H9 (cell line): Measurements from ENCODE around the gene CYBB. TPM values are rescaled to one million over a fixed set of nuclear protein-coding genes. Genes with fewer than 3 reads are reported as not detected.

Source experiments
- DNase-seq: peaks from one replicate; pipeline ENCODE4 v3.0.0-alpha.2; 2017
- H2AFZ ChIP-seq: one replicate; pipeline ENCODE4 v1.6.1; 2013; ENCODE audit warnings: mild to moderate bottlenecking, low read length, control low read depth, moderate library complexity
- H2AK5ac ChIP-seq: 2 replicates; pipeline ENCODE4 v1.6.1; 2013; ENCODE audit warnings: low read length, control low read depth, mixed read lengths; ENCODE audit not compliant: insufficient read length
- H2BK120ac ChIP-seq: one replicate; pipeline ENCODE4 v1.6.1; 2013; ENCODE audit warnings: low read depth, mild to moderate bottlenecking, low read length, control low read depth, inconsistent platforms; ENCODE audit not compliant: poor library complexity, severe bottlenecking
- H2BK12ac ChIP-seq: 2 replicates; pipeline ENCODE4 v1.6.1; 2013; ENCODE audit warnings: low read length, control low read depth, mixed read lengths, low read depth; ENCODE audit not compliant: insufficient read length
- H2BK15ac ChIP-seq: 2 replicates; pipeline ENCODE4 v1.6.1; 2013; ENCODE audit warnings: low read depth, low read length, control low read depth
- H2BK20ac ChIP-seq: one replicate; pipeline ENCODE4 v1.6.1; 2013; ENCODE audit warnings: low read depth, mild to moderate bottlenecking, low read length, control low read depth, inconsistent platforms; ENCODE audit not compliant: poor library complexity, severe bottlenecking
- H2BK5ac ChIP-seq: 2 replicates; pipeline ENCODE4 v1.6.1; 2013; ENCODE audit warnings: low read length, control low read depth, mixed read lengths; ENCODE audit not compliant: insufficient read length
- H3K14ac ChIP-seq: 2 replicates; pipeline ENCODE4 v1.6.1; 2013; ENCODE audit warnings: low read length, control low read depth; ENCODE audit not compliant: insufficient read depth
- H3K18ac ChIP-seq: 2 replicates; pipeline ENCODE4 v1.6.1; 2013; ENCODE audit warnings: low read depth, mild to moderate bottlenecking, mixed read lengths, low read length, control low read depth; ENCODE audit not compliant: insufficient read length
- H3K23ac ChIP-seq: 2 replicates; pipeline ENCODE4 v1.6.1; 2013; ENCODE audit warnings: low read length, control low read depth, mixed read lengths, low read depth; ENCODE audit not compliant: insufficient read length
- H3K23me2 ChIP-seq: 2 replicates; pipeline ENCODE4 v1.6.1; 2013; ENCODE audit warnings: low read depth, mild to moderate bottlenecking, mixed read lengths, low read length, control low read depth; ENCODE audit not compliant: insufficient read length, poor library complexity, severe bottlenecking
- H3K27ac ChIP-seq: 2 replicates; pipeline ENCODE4 v1.5.1; 2013; ENCODE audit warnings: low read length, control low read depth, mixed read lengths, low read depth; ENCODE audit not compliant: insufficient read length
- H3K27me3 ChIP-seq: 2 replicates; pipeline ENCODE4 v1.6.1; 2013; ENCODE audit warnings: low read length, control low read depth, inconsistent platforms; ENCODE audit not compliant: insufficient read depth
- H3K4ac ChIP-seq: 2 replicates; pipeline ENCODE4 v1.6.1; 2013; ENCODE audit warnings: low read depth, mild to moderate bottlenecking, control low read depth, inconsistent platforms, low read length, moderate library complexity
- H3K4me1 ChIP-seq: 2 replicates; pipeline ENCODE4 v1.6.1; 2013; ENCODE audit warnings: low read length, control low read depth, inconsistent platforms; ENCODE audit not compliant: insufficient read depth
- H3K4me2 ChIP-seq: 2 replicates; pipeline ENCODE4 v1.6.1; 2013; ENCODE audit warnings: low read length, control low read depth, mixed read lengths; ENCODE audit not compliant: insufficient read length, insufficient read depth
- H3K56ac ChIP-seq: 2 replicates; pipeline ENCODE4 v1.6.1; 2013; ENCODE audit warnings: low read depth, mild to moderate bottlenecking, mixed read lengths, low read length, control low read depth; ENCODE audit not compliant: insufficient read length
- H3K79me1 ChIP-seq: 2 replicates; pipeline ENCODE4 v1.6.1; 2013; ENCODE audit warnings: low read depth, mild to moderate bottlenecking, moderate library complexity, low read length, control low read depth, inconsistent platforms; ENCODE audit not compliant: insufficient read depth, poor library complexity, severe bottlenecking
- H3K79me2 ChIP-seq: 2 replicates; pipeline ENCODE4 v1.6.1; 2013; ENCODE audit warnings: low read length, control low read depth, inconsistent platforms; ENCODE audit not compliant: insufficient read depth
- H3K9ac ChIP-seq: 2 replicates; pipeline ENCODE4 v1.6.1; 2013; ENCODE audit warnings: low read length, control low read depth, mixed read lengths; ENCODE audit not compliant: insufficient read length; ENCODE audit errors: extremely low read depth
- H3K9me3 ChIP-seq: one replicate; pipeline ENCODE4 v1.6.1; 2013; ENCODE audit warnings: low read depth, low read length, inconsistent platforms; ENCODE audit not compliant: control insufficient read depth
- H3T11ph ChIP-seq: one replicate; pipeline ENCODE4 v1.6.1; 2013; ENCODE audit warnings: mild to moderate bottlenecking, low read length, control low read depth, inconsistent platforms
- H4K20me1 ChIP-seq: one replicate; pipeline ENCODE4 v1.6.1; 2013; ENCODE audit not compliant: control insufficient read depth, insufficient read length, insufficient read depth
- H4K5ac ChIP-seq: 2 replicates; pipeline ENCODE4 v1.6.1; 2013; ENCODE audit warnings: low read depth, mild to moderate bottlenecking, mixed read lengths, low read length, control low read depth; ENCODE audit not compliant: insufficient read length
- H4K8ac ChIP-seq: replicated peaks from 2 replicates; pipeline ENCODE4 v1.6.1; 2013; ENCODE audit warnings: low read length, control low read depth, mixed read lengths, low read depth; ENCODE audit not compliant: insufficient read length
- H4K91ac ChIP-seq: 2 replicates; pipeline ENCODE4 v1.6.1; 2013; ENCODE audit warnings: low read depth, mild to moderate bottlenecking, moderate library complexity, mixed read lengths, low read length, control low read depth; ENCODE audit not compliant: insufficient read length
- H3K27ac Mint-ChIP-seq, 3 experiments: 2 replicates in 2 of 3; 3 replicates in 1 of 3; pipeline ENCODE4 v1.8.0; 2020 to 2021; ENCODE audit warnings: mixed read lengths in 3 of 3, mild to moderate bottlenecking in 1 of 3, moderate library complexity in 1 of 3
- H3K27me3 Mint-ChIP-seq: 2 replicates; pipeline ENCODE4 v1.8.0; 2021; ENCODE audit warnings: low read depth, mild to moderate bottlenecking, moderate library complexity, mixed read lengths
- H3K36me3 Mint-ChIP-seq, 3 experiments: 2 replicates in 2 of 3; 3 replicates in 1 of 3; pipeline ENCODE4 v1.8.0; 2020 to 2021; ENCODE audit warnings: low read depth in 3 of 3, mixed read lengths in 3 of 3; ENCODE audit not compliant: insufficient read depth in 1 of 3
- H3K4me1 Mint-ChIP-seq, 2 experiments: 2 replicates each; pipeline ENCODE4 v1.8.0; 2020; ENCODE audit warnings: mixed read lengths in 2 of 2
- H3K4me3 Mint-ChIP-seq, 2 experiments: 2 replicates in 1 of 2; 3 replicates in 1 of 2; pipeline ENCODE4 v1.8.0; 2020 to 2021; ENCODE audit warnings: mild to moderate bottlenecking in 2 of 2, mixed read lengths in 2 of 2, moderate library complexity in 1 of 2
- H3K9me3 Mint-ChIP-seq, 2 experiments: 2 replicates in 1 of 2; 3 replicates in 1 of 2; pipeline ENCODE4 v1.8.0; 2020; ENCODE audit warnings: mild to moderate bottlenecking in 2 of 2, mixed read lengths in 2 of 2, moderate library complexity in 1 of 2
- CTCF ChIP-seq: fragments of 200-600 bp; sonication (generic); conservative IDR thresholded peaks from 3 replicates; pipeline ENCODE4 v1.8.0; 2021; ENCODE audit warnings: antibody characterized with exemption, mild to moderate bottlenecking
- WGBS: extraction: QIAGEN DNeasy Blood & Tissue Kit; methylation state at CpG from one replicate; pipeline ENCODE4 v1.1.7; 2013; ENCODE audit warnings: missing lambda C conversion rate, low lambda C conversion rate, mixed read lengths; ENCODE audit not compliant: insufficient read length; ENCODE audit errors: extremely low coverage; 5-methylcytosine and 5-hydroxymethylcytosine counted together
- total RNA-seq: library from RNA; stranded (reverse); gene quantifications from 2 replicates; pipeline ENCODE4 v1.2.1, GENCODE V29; 2021

CYBB gene
- total RNA-seq, 1 experiment from 2014 or later = 0.07 TPM

GRCh38 chrX:37809970-37810369 lies 30.1 kb downstream of the CYBB start:
- H4K91ac ChIP-seq = no peak overlapping the region
- H3K56ac ChIP-seq = no peak overlapping the region
- H3K9me3 Mint-ChIP-seq = peaks cover 40 to 59% of the 10 kb centered on the region in 2 experiments
- no peak for DNase-seq
- no peaks in the 10 kb centered on the region for H3K79me1 ChIP-seq
- no peak overlapping the region for H4K5ac ChIP-seq
- no peak overlapping the region for H3K9ac ChIP-seq
- H2BK12ac ChIP-seq = no peak overlapping the region
- WGBS = no CpG with 5 or more reads among the region's 2 CpGs
- no peak overlapping the region for H4K8ac ChIP-seq
- H4K20me1 ChIP-seq = no peaks in the 10 kb centered on the region
- H3K4me1 Mint-ChIP-seq = no peaks in the 10 kb centered on the region
- no peak overlapping the region for H2BK20ac ChIP-seq
- no peak overlapping the region for H3K4me2 ChIP-seq
- H3K27me3 Mint-ChIP-seq = no peaks in the 10 kb centered on the region
- H3K27ac ChIP-seq = no peak overlapping the region
- no peaks in the 10 kb centered on the region for H3K23me2 ChIP-seq
- no peaks in the 10 kb centered on the region for H3K36me3 Mint-ChIP-seq
- no peak overlapping the region for H3K4me3 Mint-ChIP-seq
- no peak overlapping the region for H2BK120ac ChIP-seq
- H3K9me3 ChIP-seq = no peaks in the 10 kb centered on the region
- no peaks in the 10 kb centered on the region for H3K4me1 ChIP-seq
- TF ChIP-seq CTCF = no peak
- no peak overlapping the region for H3K18ac ChIP-seq
- H3K27ac Mint-ChIP-seq = no peak overlapping the region
- H3K27me3 ChIP-seq = no peaks in the 10 kb centered on the region
- H3T11ph ChIP-seq = no peak overlapping the region
- no peak overlapping the region for H3K23ac ChIP-seq
- no peak overlapping the region for H3K14ac ChIP-seq
- H2AK5ac ChIP-seq = no peak overlapping the region
- no peak overlapping the region for H2BK15ac ChIP-seq
- no peak overlapping the region for H2AFZ ChIP-seq
- no peak overlapping the region for H2BK5ac ChIP-seq
- H3K4ac ChIP-seq = no peak overlapping the region
- H3K79me2 ChIP-seq = no peaks in the 10 kb centered on the region
